ENCODE results near the gene MRPS2. TPM values are rescaled to one million over a fixed set of nuclear protein-coding genes. Genes with fewer than 3 reads are reported as not detected.

MRPS2 gene
- total RNA-seq, 2 experiments from 2014 or later: 50.0 to 70.6 TPM

DNA sequence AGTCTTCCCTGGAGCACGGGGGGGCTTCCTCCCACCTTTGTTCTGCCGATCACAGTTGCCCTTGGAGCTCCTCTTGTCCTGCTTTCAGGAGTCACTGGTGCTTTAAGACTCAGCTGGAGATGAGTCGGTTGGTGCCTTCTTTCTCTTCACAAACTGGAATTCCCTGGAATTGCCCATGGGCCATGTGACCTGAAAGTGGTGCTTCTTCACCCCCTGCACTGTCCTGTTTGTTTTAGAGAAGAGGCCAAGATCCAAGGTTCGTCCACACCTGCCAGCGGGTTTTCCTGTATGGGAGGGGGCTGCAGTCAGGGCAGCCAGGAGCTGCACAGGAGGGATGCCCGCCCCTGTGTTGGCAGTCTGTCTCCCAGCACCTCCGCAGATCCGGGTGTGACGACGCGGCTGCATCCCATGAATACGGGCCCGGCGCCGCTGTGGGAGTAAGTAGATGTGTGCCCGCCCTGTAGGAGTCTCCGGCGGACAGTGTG, 9.5 kb upstream of the MRPS2 start:
- ChIA-PET CTCF (interaction anchor here (0.7 kb wide), 1 partner anchor 25 kb away, joined by 3 read pairs; no protein-coding TSS in a partner anchor), POLR2A (interaction anchor here (0.7 kb wide), 1 partner anchor 1910 kb away, joined by 3 read pairs; no protein-coding TSS in a partner anchor)
- intact Hi-C loops (cut with DNase I, micrococcal nuclease): no loop called here
- Mint-ChIP-seq H3K36me3 (ENCODE audit: low read depth) (no peaks in the 10 kb centered on the region), H3K4me1 (no peaks in the 10 kb centered on the region), H3K27ac (no peak overlapping the region), H3K4me3 (no peak overlapping the region), H3K27me3 (peaks cover 3% of the 10 kb centered on the region), H3K9me3 (ENCODE audit: low read depth) (no peaks in the 10 kb centered on the region)
- ATAC-seq (no peak), DNase-seq (no peak)

DNA sequence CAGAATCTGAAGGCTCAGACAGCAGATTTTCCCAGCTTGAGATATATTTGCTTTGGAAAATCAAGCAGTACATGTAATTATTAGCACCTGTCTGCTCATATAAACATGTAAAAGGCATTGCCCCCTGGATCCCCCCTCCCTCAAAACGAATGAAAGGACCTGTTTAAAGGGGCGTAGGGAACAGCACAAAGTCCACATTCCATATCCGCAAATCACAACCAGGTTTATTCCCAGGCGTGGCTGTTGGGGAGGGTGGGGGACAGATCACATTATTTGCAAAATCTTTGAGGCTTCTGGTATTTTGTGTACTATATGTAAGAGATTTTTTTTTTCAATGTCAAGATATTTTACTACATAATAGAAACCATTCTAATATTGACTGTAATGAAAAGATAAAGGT, 8.7 kb upstream of the MRPS2 start:
- ChIA-PET CTCF (no interaction called here), POLR2A (no interaction called here)
- Mint-ChIP-seq H3K9me3 (ENCODE audit: low read depth) (no peaks in the 10 kb centered on the region), H3K4me3 (no peak overlapping the region), H3K4me1 (no peaks in the 10 kb centered on the region), H3K27me3 (peaks cover 3% of the 10 kb centered on the region), H3K27ac (no peak overlapping the region), H3K36me3 (ENCODE audit: low read depth) (no peaks in the 10 kb centered on the region)
- intact Hi-C loops (cut with DNase I, micrococcal nuclease): no loop called here
- ATAC-seq (no peak), DNase-seq (no peak)

DNA sequence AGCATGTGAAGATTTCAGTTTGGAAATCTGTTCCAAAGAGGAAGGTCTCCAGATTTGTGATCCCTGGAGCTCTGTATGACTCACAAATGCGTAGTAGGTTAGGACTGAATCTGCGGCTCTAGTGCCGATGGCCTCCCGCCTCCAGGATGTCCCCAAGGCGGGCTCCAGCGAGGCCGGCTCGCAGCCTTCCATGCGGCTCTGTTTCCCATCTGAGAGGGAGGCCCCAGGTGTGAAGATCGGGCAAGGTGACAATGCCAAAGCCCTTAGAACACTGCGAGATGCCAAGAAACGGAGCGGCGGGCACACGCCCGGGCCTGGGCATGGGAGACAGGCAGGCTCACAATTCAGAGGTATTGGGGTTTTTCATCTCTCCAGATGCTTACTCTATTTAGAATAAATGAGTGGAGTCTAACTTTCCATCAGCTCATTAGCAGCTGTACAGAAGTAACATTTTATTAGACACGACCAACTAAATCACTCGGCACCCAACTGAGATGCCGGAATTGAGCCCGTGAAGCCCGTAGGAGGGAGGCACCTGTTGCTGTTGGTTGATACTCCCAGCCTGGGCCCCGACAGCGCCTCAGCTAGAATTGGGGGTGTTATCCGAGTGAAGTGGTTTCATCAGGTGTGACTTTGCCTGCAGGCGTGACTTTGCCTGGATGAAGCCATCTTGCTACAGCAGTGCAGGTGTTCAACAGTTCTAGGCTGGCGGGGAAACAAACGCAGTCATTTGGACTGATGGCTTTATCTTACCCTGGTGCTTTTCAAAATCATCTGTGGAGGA, 7.4 kb upstream of the MRPS2 start:
- intact Hi-C loops (cut with DNase I, micrococcal nuclease): no loop called here
- no peak overlapping the region for H3K27ac Mint-ChIP-seq
- H3K4me1 Mint-ChIP-seq: no peaks in the 10 kb centered on the region
- ChIA-PET CTCF (interaction anchor here (0.6 to 0.7 kb wide), 2 partner anchors 12 to 17 kb away, joined by 3 to 4 read pairs; no protein-coding TSS in a partner anchor), POLR2A (no interaction called here)
- H3K4me3 Mint-ChIP-seq: no peak overlapping the region
- H3K9me3 Mint-ChIP-seq (ENCODE audit: low read depth): no peaks in the 10 kb centered on the region
- DNase-seq (no peak), ATAC-seq (no peak)
- no peaks in the 10 kb centered on the region for H3K36me3 Mint-ChIP-seq (ENCODE audit: low read depth)
- peaks cover 3% of the 10 kb centered on the region for H3K27me3 Mint-ChIP-seq

DNA sequence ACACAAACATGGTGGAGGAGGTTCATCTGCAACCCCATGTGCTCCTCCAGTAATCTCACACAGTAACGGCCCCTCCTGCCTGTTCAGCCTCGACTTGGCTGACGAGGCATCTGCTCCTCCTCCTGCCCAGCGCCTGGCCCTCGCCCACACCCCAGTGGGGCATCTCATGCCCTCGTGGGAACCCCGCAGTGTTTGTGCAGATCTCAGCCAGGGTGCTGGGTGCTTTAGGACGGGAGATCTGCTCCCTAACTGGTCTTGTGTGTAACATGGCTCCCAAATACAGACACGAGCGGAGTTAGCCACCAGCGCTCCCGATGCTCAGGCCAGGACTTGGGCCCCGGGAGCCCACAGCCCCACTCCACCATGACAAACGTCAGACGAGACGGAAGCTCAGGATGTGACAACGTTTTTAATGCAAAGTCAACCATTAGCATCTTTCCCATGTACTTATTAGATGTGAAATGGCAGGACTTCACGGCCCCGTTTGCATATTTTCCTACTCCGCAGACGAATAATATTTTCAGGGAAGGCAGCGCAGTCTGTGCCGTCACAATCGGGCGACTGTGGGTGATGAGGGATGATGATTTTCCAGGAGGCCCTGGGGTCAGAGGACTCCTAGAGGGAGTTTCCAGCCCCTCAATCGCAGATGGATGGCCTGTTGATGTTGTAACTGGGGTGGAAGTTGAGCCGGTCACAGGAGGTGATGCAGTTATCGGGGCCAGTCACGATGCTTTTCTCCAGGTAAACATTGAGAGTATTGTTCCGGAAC, 5.5 kb upstream of the MRPS2 start:
- ATAC-seq (no peak), DNase-seq (no peak)
- ChIA-PET POLR2A (no interaction called here), CTCF (interaction anchor here (0.6 kb wide), 1 partner anchor 830 kb away, joined by 3 read pairs; no protein-coding TSS in a partner anchor)
- H3K4me1 Mint-ChIP-seq: no peaks in the 10 kb centered on the region
- intact Hi-C loops (cut with DNase I, micrococcal nuclease): no loop called here
- no peaks in the 10 kb centered on the region for H3K9me3 Mint-ChIP-seq (ENCODE audit: low read depth)
- H3K36me3 Mint-ChIP-seq (ENCODE audit: low read depth): no peaks in the 10 kb centered on the region
- H3K27me3 Mint-ChIP-seq: peaks cover 3% of the 10 kb centered on the region
- no peak overlapping the region for H3K4me3 Mint-ChIP-seq
- H3K27ac Mint-ChIP-seq: no peak overlapping the region

DNA sequence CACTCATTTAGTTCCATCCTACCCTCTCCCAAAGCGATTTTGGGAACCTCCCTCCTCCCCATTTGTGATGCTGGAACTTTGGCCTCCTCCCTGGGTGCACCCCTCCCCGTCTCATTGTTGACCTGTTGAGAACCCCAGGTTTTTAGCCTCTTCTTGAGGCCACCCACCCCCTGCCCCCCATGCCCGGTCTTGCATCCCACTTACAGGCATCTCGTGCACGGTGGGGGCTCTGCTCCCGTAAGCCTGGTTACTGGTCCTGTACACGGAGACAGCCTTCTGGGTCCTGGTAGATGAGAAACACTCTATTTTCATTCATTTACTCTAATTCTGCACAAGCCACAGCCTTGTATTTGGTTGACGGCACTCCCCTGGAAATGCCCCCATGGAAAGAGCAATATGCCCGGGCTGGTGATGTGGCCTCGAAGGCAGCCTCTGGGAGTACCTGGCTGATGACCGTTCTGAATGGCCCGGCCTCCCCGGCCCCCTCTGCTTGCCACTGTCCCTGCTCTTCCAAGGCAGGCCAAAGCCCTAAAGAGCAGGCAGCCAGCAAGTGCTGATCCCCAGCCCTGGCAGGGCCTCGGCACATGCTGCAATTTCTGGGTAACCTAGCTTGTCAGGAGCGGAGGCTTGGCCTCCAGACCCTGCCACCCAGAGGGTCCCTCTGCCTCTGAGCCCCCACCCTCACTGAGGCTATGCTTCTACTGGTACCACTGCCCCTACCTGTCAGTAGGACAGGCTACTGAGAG, 1.9 kb upstream of the MRPS2 start:
- H3K4me3 Mint-ChIP-seq: no peak overlapping the region
- no peak overlapping the region for H3K27ac Mint-ChIP-seq

GRCh38 chr9:135499326-135500070, 984 bp upstream of the MRPS2 start:
- Mint-ChIP-seq H3K4me1 (peaks cover 19% of the 10 kb centered on the region), H3K27me3 (no peaks in the 10 kb centered on the region), H3K27ac (no peak overlapping the region), H3K9me3 (ENCODE audit: low read depth) (no peaks in the 10 kb centered on the region), H3K36me3 (ENCODE audit: low read depth) (peaks cover 27% of the 10 kb centered on the region), H3K4me3 (peak overlapping the region; percentile 85)
- intact Hi-C loops (cut with DNase I, micrococcal nuclease): loop anchor here (1.0 to 5.0 kb wide), 10 partner anchors 19 to 1474 kb away; partner anchors contain the start of genes BRD3 (in 1 of the 2), BRD3OS (in 1 of the 2), CAMSAP1 (in 1 of the 2) and RNU6ATAC (in 1 of the 2)
- peak; percentile 50 for ATAC-seq
- ChIA-PET CTCF (no interaction called here), POLR2A (no interaction called here)
- peak; percentile 92 for DNase-seq

More for the DNA sequence above, 1.9 kb upstream of the MRPS2 start:
- ATAC-seq (no peak), DNase-seq (no peak)
- ChIA-PET POLR2A (no interaction called here), CTCF (interaction anchor here (0.6 kb wide), 1 partner anchor 16 kb away, joined by 3 read pairs; no protein-coding TSS in a partner anchor)
- Mint-ChIP-seq H3K27me3 (no peaks in the 10 kb centered on the region), H3K36me3 (ENCODE audit: low read depth) (peaks cover 19% of the 10 kb centered on the region), H3K9me3 (ENCODE audit: low read depth) (no peaks in the 10 kb centered on the region), H3K4me1 (peaks cover 16% of the 10 kb centered on the region)
- intact Hi-C loops (cut with DNase I, micrococcal nuclease): loop anchor here in 1 of 2 experiments (2.0 kb wide), 1 partner anchor 18 kb away; no protein-coding TSS in a partner anchor

- peaks cover 32% of the 10 kb centered on the region for H3K36me3 Mint-ChIP-seq (ENCODE audit: low read depth)
- intact Hi-C loops (cut with DNase I, micrococcal nuclease): loop anchor here in 1 of 2 experiments (1.0 to 5.0 kb wide), 10 partner anchors 19 to 1475 kb away; partner anchors contain the start of genes BRD3, BRD3OS, CAMSAP1 and RNU6ATAC
- ATAC-seq: peak; percentile 5
- H3K27ac Mint-ChIP-seq: no peak overlapping the region
- no peak for DNase-seq
- ChIA-PET CTCF (no interaction called here), POLR2A (no interaction called here)
- H3K4me3 Mint-ChIP-seq: peak overlapping the region; percentile 85
- H3K4me1 Mint-ChIP-seq: peaks cover 19% of the 10 kb centered on the region
- H3K9me3 Mint-ChIP-seq (ENCODE audit: low read depth): no peaks in the 10 kb centered on the region
- H3K27me3 Mint-ChIP-seq: no peaks in the 10 kb centered on the region
These were observed 384 bp upstream of the MRPS2 start for GRCh38 chr9:135500071-135500524.

- H3K27ac Mint-ChIP-seq: peak overlapping the region; percentile 65
- H3K4me3 Mint-ChIP-seq: peak overlapping the region; percentile 85
- ATAC-seq (no peak), DNase-seq (no peak)
- peaks cover 36% of the 10 kb centered on the region for H3K36me3 Mint-ChIP-seq (ENCODE audit: low read depth)
- intact Hi-C loops (cut with DNase I, micrococcal nuclease): loop anchor here in 1 of 2 experiments (2.0 to 5.0 kb wide), 6 partner anchors 21 to 1434 kb away; partner anchors contain the start of genes BRD3, CAMSAP1, TMEM250 and UBAC1
- H3K4me1 Mint-ChIP-seq: peaks cover 19% of the 10 kb centered on the region
- no peaks in the 10 kb centered on the region for H3K27me3 Mint-ChIP-seq
- no peaks in the 10 kb centered on the region for H3K9me3 Mint-ChIP-seq (ENCODE audit: low read depth)
- ChIA-PET CTCF (no interaction called here), POLR2A (no interaction called here)
These were observed 1.0 kb downstream of the MRPS2 start for GRCh38 chr9:135501261-135502167.

DNA sequence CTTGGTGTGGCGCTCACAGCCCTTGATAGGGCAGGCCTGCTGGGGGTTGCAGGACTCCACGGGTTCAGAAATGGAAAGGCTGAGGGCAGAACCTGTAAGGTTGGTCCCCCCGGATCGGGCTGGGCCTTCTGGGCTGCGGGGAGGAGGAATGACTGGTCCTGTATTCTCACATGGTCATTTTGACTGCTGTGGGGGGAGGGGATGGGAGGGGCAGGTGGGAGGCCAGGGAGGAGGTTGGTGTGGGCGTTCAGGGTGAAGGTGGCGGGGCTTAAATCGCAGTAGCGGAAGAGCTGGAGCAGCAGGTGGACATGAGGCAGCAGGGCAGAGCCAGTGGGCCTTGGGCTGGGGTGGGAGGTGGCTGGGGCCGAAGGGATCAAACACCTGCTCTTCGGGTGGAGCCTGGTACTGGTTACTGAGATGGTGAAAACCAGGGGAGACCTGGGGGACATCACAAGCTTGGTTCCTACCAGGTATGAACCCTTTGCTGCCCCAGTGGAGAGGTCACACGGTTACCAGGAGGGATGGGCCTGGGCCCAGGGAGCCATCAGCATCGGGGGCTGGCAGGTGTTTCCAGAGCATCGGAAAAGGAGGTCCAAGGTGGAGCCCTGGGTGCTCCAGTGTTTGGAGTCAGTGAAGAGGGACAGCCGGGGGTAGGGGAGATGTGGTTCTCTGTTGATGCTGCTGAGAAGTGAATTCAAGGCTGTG, 1.8 kb downstream of the MRPS2 start:
- ATAC-seq: no peak
- ChIA-PET CTCF (no interaction called here), POLR2A (no interaction called here)
- H3K9me3 Mint-ChIP-seq (ENCODE audit: low read depth): no peaks in the 10 kb centered on the region
- intact Hi-C loops (cut with DNase I, micrococcal nuclease): loop anchor here in 1 of 2 experiments (5.0 kb wide), 2 partner anchors 100 to 1435 kb away; partner anchors contain the start of gene BRD3
- peak overlapping the region; percentile 85 for H3K4me3 Mint-ChIP-seq
- no peaks in the 10 kb centered on the region for H3K27me3 Mint-ChIP-seq
- peak overlapping the region; percentile 19 for H3K27ac Mint-ChIP-seq
- peaks cover 36% of the 10 kb centered on the region for H3K36me3 Mint-ChIP-seq (ENCODE audit: low read depth)
- H3K4me1 Mint-ChIP-seq: peaks cover 19% of the 10 kb centered on the region
- DNase-seq: no peak
